GM21786 (cell line): Measurements from ENCODE around the gene TMEM59L.

ENCODE experiments used
- ATAC-seq: cut with Tn5 transposase; IDR thresholded peaks from one replicate; pipeline ENCODE4 v1.9.1; 2021; ENCODE audit not compliant: unreplicated experiment

Gene TMEM59L

GRCh38 chr19:18657590-18658365, 45.1 kb downstream of the TMEM59L start:
- peak; percentile 50 for ATAC-seq

GRCh38 chr19:18658366-18658855, 45.7 kb downstream of the TMEM59L start:
- no peak for ATAC-seq

GRCh38 chr19:18659281-18660050, 46.8 kb downstream of the TMEM59L start:
- no peak for ATAC-seq

GRCh38 chr19:18660051-18660910, 47.6 kb downstream of the TMEM59L start:
- no peak for ATAC-seq

- no peak for ATAC-seq
Measured at GRCh38 chr19:18660939-18661670, 48.4 kb downstream of the TMEM59L start.

GRCh38 chr19:18662972-18663732, 50.5 kb downstream of the TMEM59L start:
- ATAC-seq: no peak

- ATAC-seq: no peak
Measured at GRCh38 chr19:18663940-18664530, 51.4 kb downstream of the TMEM59L start.

GRCh38 chr19:18665771-18666202, 53.1 kb downstream of the TMEM59L start:
- no peak for ATAC-seq

- ATAC-seq: no peak
Measured at GRCh38 chr19:18666317-18666716, 53.6 kb downstream of the TMEM59L start.

GRCh38 chr19:18666784-18667183, 54.1 kb downstream of the TMEM59L start:
- ATAC-seq: no peak

GRCh38 chr19:18667531-18668251, 55.0 kb downstream of the TMEM59L start:
- ATAC-seq: no peak

GRCh38 chr19:18668252-18668631, 55.6 kb downstream of the TMEM59L start:
- no peak for ATAC-seq

GRCh38 chr19:18668744-18669523, 56.3 kb downstream of the TMEM59L start:
- ATAC-seq: no peak

- ATAC-seq: no peak
Measured at GRCh38 chr19:18669524-18669817, 56.8 kb downstream of the TMEM59L start.

- no peak for ATAC-seq
Measured at GRCh38 chr19:18669883-18670282, 57.2 kb downstream of the TMEM59L start.

GRCh38 chr19:18670312-18670711, 57.6 kb downstream of the TMEM59L start:
- no peak for ATAC-seq
